Posterior cingulate gyrus (tissue), 11 donors: ENCODE measurements around the gene EIF4G1.
A peak's percentile ranks its signal among the peaks of the same experiment; 100 is the strongest.

Experiments used
- DNase-seq, 10 donors: peaks; one replicate each; pipeline versions ENCODE4 v3.0.0 to v3.0.0-alpha.2; 2020 to 2021; ENCODE audit warnings: mixed read lengths in 3 of 10
- intact Hi-C: fragments of 100-400 bp; cut with DNase I; formaldehyde crosslinking; loops from one replicate; pipeline ENCODE4 v1.15.1; 2023

Gene EIF4G1

GRCh38 chr3:184299488-184300377 lies 14.7 kb upstream of the EIF4G1 start:
- intact Hi-C loops = loop anchor here (2.0 to 5.0 kb wide), 2 partner anchors 15 to 112 kb away; partner anchors contain the start of genes ABCF3 and EIF4G1
- peak in 2 of 10 donors; percentile 1 to 15 for DNase-seq

DNA sequence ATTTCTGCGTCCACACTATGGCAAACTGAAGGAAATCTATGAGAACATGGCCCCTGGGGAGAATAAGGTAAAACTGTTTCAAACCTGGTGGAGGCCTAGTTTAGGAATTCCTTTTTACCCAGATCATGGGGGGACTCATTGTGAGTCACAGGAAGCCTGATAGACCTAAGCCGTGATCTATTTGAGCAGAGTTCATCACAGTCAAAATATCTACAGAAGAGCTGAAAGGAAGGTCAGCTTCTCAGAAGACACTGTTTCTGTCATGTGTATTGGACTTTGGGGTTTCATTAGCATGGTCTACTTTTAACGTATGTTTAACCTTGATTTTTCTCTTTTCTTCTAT lies 14.1 kb upstream of the EIF4G1 start:
- intact Hi-C loops = no loop called here
- DNase-seq = no peak

DNA sequence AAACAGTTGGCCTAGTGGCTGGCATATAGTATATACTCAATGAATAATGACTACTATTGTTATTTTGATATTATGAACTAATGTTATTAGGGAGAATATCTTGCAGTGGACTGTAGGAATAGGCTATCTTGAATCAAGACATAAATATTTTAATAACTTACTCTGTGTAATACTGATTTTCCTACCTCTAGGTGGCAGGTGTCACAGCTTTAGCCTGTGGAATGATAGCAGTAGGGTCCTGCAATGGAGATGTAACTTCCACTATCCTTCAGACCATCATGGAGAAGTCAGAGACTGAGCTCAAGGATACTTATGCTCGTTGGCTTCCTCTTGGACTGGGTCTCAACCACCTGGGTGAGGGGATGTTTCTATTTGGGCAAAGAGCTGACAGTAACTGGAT lies 8.8 kb upstream of the EIF4G1 start:
- intact Hi-C loops = no loop called here
- peak in 1 of 10 donors; percentile 13 for DNase-seq

GRCh38 chr3:184306341-184306972 lies 7.9 kb upstream of the EIF4G1 start:
- DNase-seq = peak in 1 of 10 donors; percentile 8
- intact Hi-C loops = no loop called here

DNA sequence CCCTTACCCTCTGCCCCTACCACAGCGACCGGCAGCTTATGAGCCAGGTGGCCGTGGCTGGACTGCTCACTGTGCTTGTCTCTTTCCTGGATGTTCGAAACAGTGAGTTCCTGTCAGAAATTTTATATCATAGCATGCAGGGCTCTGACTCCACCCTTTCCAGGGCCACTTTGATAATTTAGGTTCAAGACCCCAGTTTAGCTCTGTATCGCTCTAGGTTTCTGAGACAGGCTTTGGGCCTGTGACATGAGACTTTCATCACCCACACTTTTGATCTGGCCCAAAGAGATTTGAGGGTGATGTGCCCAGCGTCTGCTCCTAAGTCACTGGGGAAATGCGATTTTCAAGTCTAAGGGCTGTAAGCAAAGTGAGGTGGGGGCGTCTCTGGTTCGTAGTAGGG lies 6.5 kb upstream of the EIF4G1 start:
- intact Hi-C loops = no loop called here
- peak in 2 of 10 donors; percentile 4 to 24 for DNase-seq

DNA sequence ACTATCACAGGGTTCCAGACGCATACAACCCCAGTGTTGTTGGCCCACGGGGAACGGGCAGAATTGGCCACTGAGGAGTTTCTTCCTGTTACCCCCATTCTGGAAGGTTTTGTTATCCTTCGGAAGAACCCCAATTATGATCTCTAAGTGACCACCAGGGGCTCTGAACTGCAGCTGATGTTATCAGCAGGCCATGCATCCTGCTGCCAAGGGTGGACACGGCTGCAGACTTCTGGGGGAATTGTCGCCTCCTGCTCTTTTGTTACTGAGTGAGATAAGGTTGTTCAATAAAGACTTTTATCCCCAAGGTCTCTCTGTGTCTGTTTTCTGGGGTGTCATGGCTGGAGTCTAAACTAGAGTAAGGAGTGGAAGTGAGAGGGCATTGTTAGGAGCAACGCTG lies 5.7 kb upstream of the EIF4G1 start:
- DNase-seq = no peak
- intact Hi-C loops = no loop called here

DNA sequence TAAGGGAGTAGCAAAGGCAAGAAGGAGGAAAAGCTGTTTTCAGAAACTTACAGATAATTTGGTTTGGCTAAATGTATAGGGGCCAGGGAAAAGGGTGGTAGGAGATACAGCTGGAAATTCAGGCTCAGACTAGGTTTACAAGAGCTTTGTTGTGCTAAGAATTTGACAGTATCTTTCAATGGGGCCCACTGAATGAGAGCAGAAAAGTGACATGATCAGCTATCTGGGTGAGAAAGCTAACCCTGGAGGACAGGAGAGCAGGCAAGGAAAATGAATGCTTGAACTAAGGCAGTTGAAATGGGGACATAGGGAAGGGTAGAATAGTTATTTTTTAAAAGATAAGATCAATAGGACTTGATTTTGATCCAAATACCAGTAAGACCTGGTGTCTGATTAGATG lies 2.8 kb upstream of the EIF4G1 start:
- intact Hi-C loops = no loop called here
- DNase-seq = no peak

GRCh38 chr3:184314700-184315542 lies 515 bp downstream of the EIF4G1 start:
- intact Hi-C loops = loop anchor here (2.0 kb wide), 1 partner anchor 16 kb away; the partner anchor contains the start of gene PSMD2
- DNase-seq = peak; percentile 44 to 93 (median 61)

DNA sequence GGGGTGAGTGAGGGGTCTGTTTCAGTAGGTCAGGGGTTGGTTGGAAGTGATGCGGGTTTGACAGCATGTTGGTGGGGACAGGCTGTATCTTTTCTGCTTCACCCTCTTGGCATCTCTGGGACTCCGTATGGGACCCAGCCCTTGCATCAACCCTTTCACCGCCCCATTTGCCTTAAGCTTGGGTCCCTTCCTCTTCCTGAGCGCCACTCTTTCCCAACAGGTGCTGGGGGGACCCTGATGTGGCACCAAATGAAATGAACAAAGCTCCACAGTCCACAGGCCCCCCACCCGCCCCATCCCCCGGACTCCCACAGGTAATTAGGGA lies 1.1 kb downstream of the EIF4G1 start:
- intact Hi-C loops = loop anchor here (2.0 kb wide), 1 partner anchor 17 kb away; the partner anchor contains the start of gene PSMD2
- peak in 1 of 10 donors; percentile 55 for DNase-seq

DNA sequence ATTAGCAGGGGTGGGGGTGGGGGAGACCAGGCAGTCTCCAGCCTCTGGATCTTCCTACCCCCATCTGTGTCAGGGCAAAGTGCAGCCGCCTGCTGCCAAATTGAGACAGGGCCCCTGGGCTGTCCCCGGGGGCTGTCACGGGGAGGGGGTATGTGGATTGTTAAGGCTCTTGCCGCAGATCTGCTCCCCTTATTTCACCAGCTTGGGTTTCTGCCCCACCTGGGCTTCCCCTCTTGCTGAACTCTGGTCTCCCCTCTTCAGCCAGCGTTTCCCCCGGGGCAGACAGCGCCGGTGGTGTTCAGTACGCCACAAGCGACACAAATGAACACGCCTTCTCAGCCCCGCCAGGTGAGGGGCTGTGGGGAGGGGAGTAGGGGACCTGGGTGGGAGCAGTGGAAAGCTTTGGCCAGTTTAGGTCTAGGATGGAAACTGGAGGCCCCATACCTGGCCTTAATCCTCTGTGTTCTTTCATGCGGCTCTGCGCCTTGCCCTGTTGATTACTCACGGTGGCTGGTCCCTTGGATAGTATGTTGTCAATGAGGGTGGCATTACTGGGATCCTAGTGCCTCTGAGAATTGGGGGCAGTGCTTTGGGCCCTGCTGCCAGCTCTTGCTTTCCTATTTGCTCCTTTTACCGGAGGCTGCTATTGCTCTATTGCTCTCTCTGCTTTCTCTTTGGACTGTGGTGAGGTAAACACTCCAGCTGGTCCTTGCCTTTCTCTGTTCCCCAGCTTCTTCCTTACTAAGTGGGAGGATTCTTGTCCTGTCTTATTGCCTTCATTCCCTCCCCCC lies 1.7 kb downstream of the EIF4G1 start:
- intact Hi-C loops = loop anchor here (2.0 kb wide), 1 partner anchor 17 kb away; the partner anchor contains the start of gene PSMD2
- peak in 2 of 10 donors; percentile 67 to 72 for DNase-seq

- peak in 2 of 10 donors; percentile 7 to 47 for DNase-seq
- intact Hi-C loops = no loop called here
These were observed 2.4 kb downstream of the EIF4G1 start for GRCh38 chr3:184316792-184317191.

DNA sequence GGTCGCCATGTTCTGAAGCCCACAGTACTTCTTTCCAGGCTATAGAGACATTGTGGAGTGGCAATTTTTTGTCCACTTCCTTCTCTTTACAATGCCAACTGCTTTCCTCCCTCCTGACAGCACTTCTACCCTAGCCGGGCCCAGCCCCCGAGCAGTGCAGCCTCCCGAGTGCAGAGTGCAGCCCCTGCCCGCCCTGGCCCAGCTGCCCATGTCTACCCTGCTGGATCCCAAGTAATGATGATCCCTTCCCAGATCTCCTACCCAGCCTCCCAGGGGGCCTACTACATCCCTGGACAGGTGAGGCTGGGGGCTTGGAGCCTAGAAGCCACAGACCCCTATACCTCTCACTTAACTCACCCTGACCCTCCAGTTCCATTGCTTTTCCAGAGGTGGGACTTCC lies 2.8 kb downstream of the EIF4G1 start:
- intact Hi-C loops = no loop called here
- DNase-seq = peak in 2 of 10 donors; percentile 22 to 32

- peak; percentile 91 to 99 (median 96) for DNase-seq
- intact Hi-C loops = loop anchor here (2.0 kb wide), 1 partner anchor 17 kb away; the partner anchor contains the start of gene FAM131A
These were observed 5.7 kb downstream of the EIF4G1 start for GRCh38 chr3:184320104-184320445.

GRCh38 chr3:184321666-184322065 lies 7.3 kb downstream of the EIF4G1 start:
- DNase-seq = peak in 2 of 10 donors; percentile 60 to 63
- intact Hi-C loops = loop anchor here (2.0 kb wide), 1 partner anchor 15 kb away; the partner anchor contains the start of gene FAM131A

DNA sequence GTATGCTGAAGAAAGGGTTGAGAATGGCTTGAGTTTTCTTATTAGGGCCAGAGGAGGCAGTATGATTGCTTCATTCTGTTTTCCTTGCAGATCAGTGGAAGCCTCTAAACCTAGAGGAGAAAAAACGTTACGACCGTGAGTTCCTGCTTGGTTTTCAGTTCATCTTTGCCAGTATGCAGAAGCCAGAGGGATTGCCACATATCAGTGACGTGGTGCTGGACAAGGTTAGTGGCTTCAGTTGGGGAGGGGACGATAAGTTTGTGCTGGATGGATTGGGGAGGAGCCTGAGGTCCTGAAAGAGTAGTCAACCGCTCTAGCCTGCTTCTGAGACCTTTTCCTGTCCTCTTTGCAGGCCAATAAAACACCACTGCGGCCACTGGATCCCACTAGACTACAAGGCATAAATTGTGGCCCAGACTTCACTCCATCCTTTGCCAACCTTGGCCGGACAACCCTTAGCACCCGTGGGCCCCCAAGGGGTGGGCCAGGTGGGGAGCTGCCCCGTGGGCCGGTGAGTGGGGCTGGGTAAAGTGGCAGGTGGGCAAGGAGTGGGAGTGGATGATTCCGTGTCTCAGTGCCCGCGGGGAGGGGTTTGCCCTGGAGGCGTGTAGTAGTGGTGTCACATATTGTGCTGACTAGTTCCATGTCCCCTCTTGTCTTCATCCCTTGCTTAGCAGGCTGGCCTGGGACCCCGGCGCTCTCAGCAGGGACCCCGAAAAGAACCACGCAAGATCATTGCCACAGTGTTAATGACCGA lies 8.5 kb downstream of the EIF4G1 start:
- peak in 2 of 10 donors; percentile 29 to 50 for DNase-seq
- intact Hi-C loops = no loop called here

DNA sequence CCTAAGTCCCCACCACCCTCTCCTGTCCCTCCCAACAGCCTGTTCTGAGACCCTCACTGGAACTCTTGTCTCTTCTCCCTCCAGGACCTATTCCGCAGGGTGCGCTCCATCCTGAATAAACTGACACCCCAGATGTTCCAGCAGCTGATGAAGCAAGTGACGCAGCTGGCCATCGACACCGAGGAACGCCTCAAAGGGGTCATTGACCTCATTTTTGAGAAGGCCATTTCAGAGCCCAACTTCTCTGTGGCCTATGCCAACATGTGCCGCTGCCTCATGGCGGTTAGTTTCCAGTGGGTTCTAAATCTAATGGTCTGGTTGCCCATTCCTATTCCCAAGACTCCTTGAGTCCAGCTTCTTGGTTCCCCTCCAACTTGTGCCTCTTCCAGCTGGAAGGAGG lies 9.3 kb downstream of the EIF4G1 start:
- DNase-seq = peak in 2 of 10 donors; percentile 33 to 44
- intact Hi-C loops = no loop called here

- peak in 2 of 10 donors; percentile 52 to 55 for DNase-seq
- intact Hi-C loops = no loop called here
These were observed 10.9 kb downstream of the EIF4G1 start for GRCh38 chr3:184325269-184325668.

DNA sequence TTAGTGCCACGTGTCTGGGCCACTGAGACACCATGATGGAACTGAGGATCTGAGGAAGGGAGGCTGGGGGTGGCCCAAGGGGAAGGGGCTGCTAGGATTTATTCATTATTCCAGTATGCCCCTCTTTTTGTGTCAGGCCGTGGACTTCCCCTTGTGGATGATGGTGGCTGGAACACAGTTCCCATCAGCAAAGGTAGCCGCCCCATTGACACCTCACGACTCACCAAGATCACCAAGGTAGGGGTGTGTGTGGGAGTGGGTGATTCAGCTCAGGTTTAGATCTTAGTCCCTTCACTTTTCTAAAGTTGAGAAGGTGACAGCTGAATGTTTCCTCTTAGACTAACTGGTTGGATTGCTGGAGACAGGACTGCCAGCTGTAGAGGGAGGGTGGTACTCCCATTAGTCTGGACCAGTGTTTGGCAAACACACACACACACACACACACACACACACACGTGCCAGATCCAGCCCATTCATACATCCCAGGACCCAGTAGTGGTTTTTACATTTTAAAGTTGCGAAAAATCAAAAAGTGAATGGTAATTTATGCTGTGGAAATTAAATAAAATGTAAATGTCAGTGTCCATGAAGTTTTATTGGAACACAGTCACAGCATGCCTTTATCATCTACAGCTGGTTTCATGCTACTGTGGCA lies 11.4 kb downstream of the EIF4G1 start:
- intact Hi-C loops = no loop called here
- peak in 1 of 10 donors; percentile 33 for DNase-seq

DNA sequence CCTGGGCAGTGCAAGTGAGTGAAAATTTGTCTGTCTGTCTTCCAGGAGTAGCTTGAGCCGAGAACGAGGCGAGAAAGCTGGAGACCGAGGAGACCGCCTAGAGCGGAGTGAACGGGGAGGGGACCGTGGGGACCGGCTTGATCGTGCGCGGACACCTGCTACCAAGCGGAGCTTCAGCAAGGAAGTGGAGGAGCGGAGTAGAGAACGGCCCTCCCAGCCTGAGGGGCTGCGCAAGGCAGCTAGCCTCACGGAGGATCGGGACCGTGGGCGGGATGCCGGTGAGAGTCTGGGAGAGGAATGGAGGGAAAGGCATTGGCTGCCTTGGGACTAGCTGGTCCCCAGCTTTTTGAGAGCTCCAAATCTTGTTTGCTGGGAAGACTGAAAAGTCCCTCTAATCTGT lies 12.8 kb downstream of the EIF4G1 start:
- peak in 2 of 10 donors; percentile 75 to 79 for DNase-seq
- intact Hi-C loops = no loop called here
